ENCODE results near the gene RTL1. TPM values are rescaled to one million over a fixed set of nuclear protein-coding genes. Genes with fewer than 3 reads are reported as not detected.

Gene RTL1
- total and polyA plus RNA-seq, 2 of the 13 experiments (the other 11 are each of a cell fraction or from before 2014, with no cell fraction given), result not detected

DNA sequence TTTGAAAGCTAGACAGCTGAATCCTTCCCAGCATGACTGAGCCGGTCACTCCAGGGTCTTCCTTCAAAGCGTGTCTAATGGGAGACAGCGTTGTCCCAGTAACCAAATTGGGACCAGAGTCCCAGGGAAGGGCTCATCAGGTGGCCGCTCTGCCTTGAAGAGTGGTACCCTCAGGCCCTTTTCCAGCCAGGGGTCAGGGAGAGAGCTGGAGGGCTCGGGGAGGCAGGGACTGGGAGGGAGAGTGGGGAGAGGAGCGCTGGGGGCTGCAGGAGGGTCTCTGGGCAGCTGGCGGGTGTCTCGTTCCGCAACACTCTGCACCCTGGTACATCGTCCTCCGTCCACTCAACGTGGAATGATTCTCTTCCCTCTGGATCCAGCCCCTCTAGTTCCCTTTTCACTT, 1.6 kb upstream of the RTL1 start:
- Histone ChIP-seq H3K9me3 (ENCODE audit: low read length) (no peaks in the 10 kb centered on the region), H3K4me1 (ENCODE audit: insufficient read depth, low read length) (peaks cover 41% of the 10 kb centered on the region), H3K4me3 (replicated peaks in 1 of 3; ENCODE audit: insufficient read depth in 1 of 3, low read depth in 2 of 3, low read length in 3 of 3) (no peak overlapping the region), H3K9ac (ENCODE audit: insufficient read depth, low read depth, low read length) (no peak overlapping the region), H3K27ac (ENCODE audit: extremely low read length, insufficient read depth, low read length) (no peak overlapping the region), H3K27me3 (ENCODE audit: control insufficient read depth in 1 of 2, insufficient read depth in 2 of 2, low read length in 2 of 2) (peaks cover 0 to 58% of the 10 kb centered on the region in 2 experiments; a peak in 3 of 5 replicates), H3K36me3 (replicated peaks in 1 of 2; ENCODE audit: control insufficient read depth in 1 of 2, insufficient read depth in 2 of 2, low read length in 2 of 2) (no peaks in the 10 kb centered on the region), H2AFZ (ENCODE audit: low read length) (no peak overlapping the region), H4K20me1 (ENCODE audit: insufficient read depth, low read length) (no peaks in the 10 kb centered on the region), H3K79me2 (ENCODE audit: insufficient read depth, low read length) (no peaks in the 10 kb centered on the region), H3K4me2 (ENCODE audit: low read depth, low read length) (no peak overlapping the region)
- no TSS peak for BruUV-seq (replicated peaks)
- ChIA-PET CTCF (ENCODE audit: low intra/inter-chr PET ratio, low total read pairs) (no interaction called here), POLR2A (no interaction called here)
- no peak for FAIRE-seq
- TF ChIP-seq ZNF556 (CRISPR knock-in tag; IDR thresholded peaks at IDR 0.05; ENCODE audit: borderline replicate concordance) (no peak), TAF15 (IDR thresholded peaks at IDR 0.05; ENCODE audit: low read depth, low read length, poor library complexity, severe bottlenecking) (no peak), ZNF333 (CRISPR knock-in tag; IDR thresholded peaks at IDR 0.05; ENCODE audit: borderline replicate concordance) (no peak), CREM (IDR thresholded peaks at IDR 0.05) (no peak), CREM (CRISPR knock-in tag; IDR thresholded peaks at IDR 0.05) (no peak), ZC3H4 (CRISPR knock-in tag; IDR thresholded peaks at IDR 0.05; ENCODE audit: borderline replicate concordance) (no peak), ZNF891 (CRISPR knock-in tag; IDR thresholded peaks at IDR 0.05) (no peak), HDAC6 (IDR thresholded peaks at IDR 0.05; ENCODE audit: low read depth, low read length) (no peak), ETV6 (CRISPR knock-in tag; conservative IDR thresholded peaks at IDR 0.05) (no peak), ZNF382 (CRISPR knock-in tag; IDR thresholded peaks at IDR 0.05; ENCODE audit: borderline replicate concordance) (no peak), ZNF615 (CRISPR knock-in tag; IDR thresholded peaks at IDR 0.05; ENCODE audit: borderline replicate concordance) (no peak), MYNN (CRISPR knock-in tag; IDR thresholded peaks at IDR 0.05; ENCODE audit: low read depth) (no peak)
- TF ChIP-seq, protein P1, sequence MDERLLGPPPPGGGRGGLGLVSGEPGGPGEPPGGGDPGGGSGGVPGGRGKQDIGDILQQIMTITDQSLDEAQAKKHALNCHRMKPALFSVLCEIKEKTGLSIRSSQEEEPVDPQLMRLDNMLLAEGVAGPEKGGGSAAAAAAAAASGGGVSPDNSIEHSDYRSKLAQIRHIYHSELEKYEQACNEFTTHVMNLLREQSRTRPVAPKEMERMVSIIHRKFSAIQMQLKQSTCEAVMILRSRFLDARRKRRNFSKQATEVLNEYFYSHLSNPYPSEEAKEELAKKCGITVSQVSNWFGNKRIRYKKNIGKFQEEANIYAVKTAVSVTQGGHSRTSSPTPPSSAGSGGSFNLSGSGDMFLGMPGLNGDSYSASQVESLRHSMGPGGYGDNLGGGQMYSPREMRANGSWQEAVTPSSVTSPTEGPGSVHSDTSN (CRISPR knock-in tag; IDR thresholded peaks at IDR 0.05), result no peak
- TF ChIP-seq, protein P2, sequence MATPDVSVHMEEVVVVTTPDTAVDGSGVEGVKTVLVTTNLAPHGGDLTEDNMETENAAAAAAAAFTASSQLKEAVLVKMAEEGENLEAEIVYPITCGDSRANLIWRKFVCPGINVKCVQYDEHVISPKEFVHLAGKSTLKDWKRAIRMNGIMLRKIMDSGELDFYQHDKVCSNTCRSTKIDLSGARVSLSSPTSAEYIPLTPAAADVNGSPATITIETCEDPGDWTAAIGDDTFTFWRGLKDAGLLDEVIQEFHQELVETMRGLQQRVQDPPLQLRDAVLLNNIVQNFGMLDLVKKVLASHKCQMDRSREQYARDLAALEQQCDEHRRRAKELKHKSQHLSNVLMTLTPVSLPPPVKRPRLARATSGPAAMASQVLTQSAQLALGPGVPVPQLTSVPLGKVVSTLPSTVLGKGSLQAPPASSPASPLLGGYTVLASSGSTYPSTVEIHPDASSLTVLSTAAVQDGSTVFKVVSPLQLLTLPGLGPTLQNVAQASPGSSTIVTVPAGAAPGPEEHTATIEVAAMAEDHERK (CRISPR knock-in tag; IDR thresholded peaks at IDR 0.05; ENCODE audit: low read depth), result no peak
- DNase-seq (ENCODE audit: low spot score), result no peak
- ATAC-seq, result no peak
- WGBS (ENCODE audit: low lambda C conversion rate), result 58% methylated on average over 10 of the region's 12 CpGs
- in situ Hi-C loops (cut with HindIII; ENCODE audit: extremely low pct_ligation_motif_present, low pct_unique_long_range_greater_than_20kb) (loop anchor here (5.0 to 10.0 kb wide), 3 partner anchors 162 to 760 kb away; no protein-coding TSS in a partner anchor), intact Hi-C loops (cut with micrococcal nuclease; ENCODE audit: unreplicated experiment) (no loop called here)
